PFSK-1 (cell line): ENCODE data around the gene PLK5.

ENCODE experiments used
- FOXP2 ChIP-seq: optimal IDR thresholded peaks from 2 replicates; pipeline ENCODE3; 2011; ENCODE audit warnings: borderline replicate concordance, control low read depth, inconsistent platforms; ENCODE audit not compliant: insufficient read depth; ENCODE audit errors: extremely low read length, extremely low read depth
- POLR2AphosphoS5 ChIP-seq: IDR thresholded peaks from 2 replicates; pipeline ENCODE4 v1.6.1; 2012; ENCODE audit warnings: low read depth, mild to moderate bottlenecking, control low read depth, low read length, moderate library complexity
- REST ChIP-seq, 2 experiments: IDR thresholded peaks; 2 replicates each; pipeline versions ENCODE4 v1.6.1 to v1.8.0; 2011 to 2012; ENCODE audit warnings: low read depth in 2 of 2, low read length in 2 of 2, control low read depth in 1 of 2, inconsistent platforms in 1 of 2, mild to moderate bottlenecking in 1 of 2, moderate library complexity in 1 of 2; ENCODE audit not compliant: insufficient read depth in 1 of 2
- SIN3A ChIP-seq: IDR thresholded peaks from 2 replicates; pipeline ENCODE4 v1.6.1; 2012; ENCODE audit warnings: mild to moderate bottlenecking, low read length, moderate library complexity, borderline replicate concordance; ENCODE audit not compliant: insufficient read depth
- TAF1 ChIP-seq: IDR thresholded peaks from 2 replicates; pipeline ENCODE4 v1.6.1; 2012; ENCODE audit warnings: low read length, control low read depth, borderline replicate concordance; ENCODE audit not compliant: insufficient read depth

The PLK5 gene

DNA sequence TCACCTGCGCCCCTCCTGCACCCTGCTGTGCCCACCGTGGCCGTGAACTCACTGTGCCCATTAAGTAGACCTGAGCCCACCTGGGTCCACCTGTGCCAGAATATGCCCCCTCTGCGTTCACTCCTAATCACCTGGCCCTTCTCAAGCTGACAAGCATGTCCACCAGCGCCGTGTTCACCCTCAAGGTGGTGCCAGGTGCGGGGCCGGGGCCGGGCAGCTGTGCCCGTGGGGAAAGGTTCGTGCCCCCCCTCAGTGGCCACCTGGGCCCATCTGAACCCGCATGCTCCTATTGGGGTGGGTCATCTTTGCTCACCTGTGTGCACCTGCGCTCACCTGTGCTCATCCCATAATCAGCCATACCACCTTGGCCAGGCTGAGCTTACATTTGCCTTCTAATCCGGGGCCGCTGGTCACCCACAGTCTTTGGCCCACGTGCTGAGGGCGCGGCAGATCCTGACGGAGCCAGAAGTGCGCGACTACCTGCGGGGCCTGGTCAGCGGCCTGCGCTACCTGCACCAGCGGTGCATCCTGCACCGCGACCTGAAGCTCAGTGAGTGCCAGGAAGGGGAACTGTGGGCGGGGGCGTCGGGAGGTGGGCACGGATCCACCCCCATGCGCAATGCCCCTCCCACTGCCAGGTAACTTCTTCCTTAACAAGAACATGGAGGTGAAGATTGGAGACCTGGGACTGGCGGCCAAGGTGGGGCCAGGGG is 2.3 kb downstream of the PLK5 start:
- TF ChIP-seq REST (IDR thresholded peaks at IDR 0.05; ENCODE audit: insufficient read depth in 1 of 2, low read depth in 2 of 2, low read length in 2 of 2) = no peak
- TF ChIP-seq FOXP2 = no peak
- TF ChIP-seq TAF1 = no peak
- no peak for TF ChIP-seq SIN3A
- no peak for TF ChIP-seq POLR2AphosphoS5

DNA sequence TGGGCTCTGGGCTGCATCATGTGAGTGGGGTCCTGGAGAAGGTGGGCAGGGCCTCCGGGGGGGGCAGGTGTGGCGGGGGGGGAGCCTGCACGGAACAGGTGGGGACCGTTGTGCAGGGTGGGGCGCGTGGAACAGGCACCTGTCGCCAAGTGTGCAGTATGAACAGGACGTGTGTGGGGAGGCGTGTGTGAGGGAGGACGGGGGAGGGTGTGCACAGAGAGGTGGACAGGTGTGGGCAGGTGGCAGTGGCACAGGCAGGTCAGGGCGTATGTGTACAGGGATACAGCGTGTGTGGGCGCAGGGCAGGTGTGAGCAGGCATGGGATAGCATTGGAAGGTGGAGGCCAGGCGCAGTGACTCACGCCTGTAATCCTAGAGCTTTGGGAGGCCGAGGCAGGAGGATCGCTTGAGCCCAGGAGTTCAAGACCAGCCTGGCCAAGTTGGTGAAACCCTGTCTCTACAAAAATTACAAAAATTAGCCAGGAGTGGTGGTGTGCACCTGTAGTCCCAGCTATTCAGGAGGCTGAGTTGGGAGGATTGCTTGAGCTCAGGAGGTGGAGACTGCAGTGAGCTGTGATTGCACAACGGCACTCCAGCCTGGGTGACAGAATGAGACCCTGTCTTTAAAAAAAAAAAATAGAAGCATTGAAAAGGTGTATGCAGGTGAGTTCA is 3.2 kb downstream of the PLK5 start:
- TF ChIP-seq TAF1 = no peak
- TF ChIP-seq POLR2AphosphoS5 = no peak
- TF ChIP-seq FOXP2 = no peak
- TF ChIP-seq REST (IDR thresholded peaks at IDR 0.05; ENCODE audit: insufficient read depth in 1 of 2, low read depth in 2 of 2, low read length in 2 of 2) = no peak
- no peak for TF ChIP-seq SIN3A

DNA sequence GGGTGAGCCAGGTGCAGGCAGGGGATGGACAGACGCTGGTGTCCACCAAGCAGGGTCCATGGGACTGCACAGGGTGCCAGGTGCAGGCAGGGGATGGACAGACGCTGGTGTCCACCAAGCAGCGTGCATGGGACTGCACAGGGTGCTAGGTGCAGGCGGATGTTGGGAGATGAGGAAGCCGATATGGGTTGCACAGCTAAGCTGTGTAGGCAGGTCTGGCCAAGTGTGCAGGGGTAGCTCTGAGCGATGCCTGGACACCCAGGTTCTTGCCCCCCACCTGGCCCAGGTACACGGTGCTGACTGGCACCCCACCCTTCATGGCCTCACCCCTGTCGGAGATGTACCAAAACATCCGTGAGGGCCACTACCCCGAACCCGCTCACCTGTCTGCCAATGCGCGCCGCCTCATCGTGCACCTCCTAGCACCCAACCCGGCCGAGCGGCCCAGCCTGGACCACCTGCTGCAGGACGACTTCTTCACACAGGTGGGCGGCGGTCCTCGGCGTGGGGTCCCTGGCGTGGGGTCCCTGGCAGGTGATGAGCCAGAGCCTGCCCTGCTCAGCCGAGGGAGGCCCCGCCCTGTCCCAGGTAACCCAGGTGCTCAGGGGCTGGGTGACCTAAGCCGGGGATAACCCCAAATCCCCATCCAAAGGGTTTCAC is 3.9 kb downstream of the PLK5 start:
- TF ChIP-seq REST (IDR thresholded peaks at IDR 0.05; ENCODE audit: insufficient read depth in 1 of 2, low read depth in 2 of 2, low read length in 2 of 2) (no peak), SIN3A (no peak), POLR2AphosphoS5 (no peak), FOXP2 (no peak), TAF1 (no peak)

GRCh38 chr19:1528596-1529429 is 4.9 kb downstream of the PLK5 start:
- no peak for TF ChIP-seq REST (IDR thresholded peaks at IDR 0.05; ENCODE audit: insufficient read depth in 1 of 2, low read depth in 2 of 2, low read length in 2 of 2)
- TF ChIP-seq POLR2AphosphoS5 = no peak
- TF ChIP-seq FOXP2 = no peak
- no peak for TF ChIP-seq SIN3A
- TF ChIP-seq TAF1 = no peak
